ENCODE measurements around the gene SPRR1B.

- TF ChIP-seq CTCF (IDR thresholded peaks at IDR 0.05) = no peak
- no peak for TF ChIP-seq SP1 (CRISPR knock-in tag; conservative IDR thresholded peaks at IDR 0.05)
- TF ChIP-seq USF2 (CRISPR knock-in tag; IDR thresholded peaks at IDR 0.05) = no peak
- no peak for TF ChIP-seq ATF3 (CRISPR knock-in tag; conservative IDR thresholded peaks at IDR 0.05)
- TF ChIP-seq NR1H2 (CRISPR knock-in tag; IDR thresholded peaks at IDR 0.05) = no peak
- TF ChIP-seq RELA (CRISPR knock-in tag; IDR thresholded peaks at IDR 0.05; ENCODE audit: borderline replicate concordance) = no peak
- no peak for TF ChIP-seq ATF2 (CRISPR knock-in tag; IDR thresholded peaks at IDR 0.05; ENCODE audit: borderline replicate concordance, low read depth)
- no peak for TF ChIP-seq ZNF138 (CRISPR knock-in tag; conservative IDR thresholded peaks at IDR 0.05)
Observed at GRCh38 chr1:152993186-152993585, 37.8 kb upstream of the SPRR1B start.

Data from WTC11 (cell line).